NCI-H1092 treated with DMSO at 0.1 percent for 48 hours (cell line): ENCODE data around the gene GRK6.

Experiments
- DNase-seq: peaks from one replicate; lab custom pipeline; 2025; lab: John Stamatoyannopoulos, UW

GRK6 gene

GRCh38 chr5:177440990-177441780, 14.7 kb downstream of the GRK6 start:
- no peak for DNase-seq

- no peak for DNase-seq
Observed at GRCh38 chr5:177442066-177442826, 15.8 kb downstream of the GRK6 start.

- DNase-seq, result no peak
Observed at GRCh38 chr5:177443144-177443983, 16.9 kb downstream of the GRK6 start.

GRCh38 chr5:177444106-177445051, 17.9 kb downstream of the GRK6 start:
- no peak for DNase-seq

GRCh38 chr5:177445052-177445916, 18.8 kb downstream of the GRK6 start:
- no peak for DNase-seq

- no peak for DNase-seq
Observed at GRCh38 chr5:177445917-177446199, 19.4 kb downstream of the GRK6 start.

GRCh38 chr5:177446200-177447065, 20.0 kb downstream of the GRK6 start, which contains the start of gene PRR7:
TSS of gene PRR7 (plus strand) at chr5:177446814. CDS start at chr5:177455068, 8,254 bp downstream.
- DNase-seq, result peak; percentile 63

GRCh38 chr5:177447066-177447610, 20.7 kb downstream of the GRK6 start:
- peak; percentile 59 for DNase-seq

- DNase-seq, result peak; percentile 54
Observed at GRCh38 chr5:177447611-177448243, 21.3 kb downstream of the GRK6 start.

GRCh38 chr5:177448244-177448950, 21.9 kb downstream of the GRK6 start:
- no peak for DNase-seq

- no peak for DNase-seq
Observed at GRCh38 chr5:177449140-177450061, 22.9 kb downstream of the GRK6 start.

- no peak for DNase-seq
Observed at GRCh38 chr5:177450667-177451424, 24.4 kb downstream of the GRK6 start.

- DNase-seq, result no peak
Observed at GRCh38 chr5:177452688-177453638, 26.5 kb downstream of the GRK6 start.

- no peak for DNase-seq
Observed at GRCh38 chr5:177453852-177454396, 27.4 kb downstream of the GRK6 start.
